HG03025 (cell line): ENCODE results near the gene PRICKLE3.

ENCODE experiments used
- ATAC-seq: cut with Tn5 transposase; IDR thresholded peaks from one replicate; pipeline ENCODE4 v1.9.1; 2021; ENCODE audit warnings: mild to moderate bottlenecking, moderate library complexity; ENCODE audit not compliant: unreplicated experiment, low FRiP score

PRICKLE3 gene, protein sequence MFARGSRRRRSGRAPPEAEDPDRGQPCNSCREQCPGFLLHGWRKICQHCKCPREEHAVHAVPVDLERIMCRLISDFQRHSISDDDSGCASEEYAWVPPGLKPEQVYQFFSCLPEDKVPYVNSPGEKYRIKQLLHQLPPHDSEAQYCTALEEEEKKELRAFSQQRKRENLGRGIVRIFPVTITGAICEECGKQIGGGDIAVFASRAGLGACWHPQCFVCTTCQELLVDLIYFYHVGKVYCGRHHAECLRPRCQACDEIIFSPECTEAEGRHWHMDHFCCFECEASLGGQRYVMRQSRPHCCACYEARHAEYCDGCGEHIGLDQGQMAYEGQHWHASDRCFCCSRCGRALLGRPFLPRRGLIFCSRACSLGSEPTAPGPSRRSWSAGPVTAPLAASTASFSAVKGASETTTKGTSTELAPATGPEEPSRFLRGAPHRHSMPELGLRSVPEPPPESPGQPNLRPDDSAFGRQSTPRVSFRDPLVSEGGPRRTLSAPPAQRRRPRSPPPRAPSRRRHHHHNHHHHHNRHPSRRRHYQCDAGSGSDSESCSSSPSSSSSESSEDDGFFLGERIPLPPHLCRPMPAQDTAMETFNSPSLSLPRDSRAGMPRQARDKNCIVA

DNA sequence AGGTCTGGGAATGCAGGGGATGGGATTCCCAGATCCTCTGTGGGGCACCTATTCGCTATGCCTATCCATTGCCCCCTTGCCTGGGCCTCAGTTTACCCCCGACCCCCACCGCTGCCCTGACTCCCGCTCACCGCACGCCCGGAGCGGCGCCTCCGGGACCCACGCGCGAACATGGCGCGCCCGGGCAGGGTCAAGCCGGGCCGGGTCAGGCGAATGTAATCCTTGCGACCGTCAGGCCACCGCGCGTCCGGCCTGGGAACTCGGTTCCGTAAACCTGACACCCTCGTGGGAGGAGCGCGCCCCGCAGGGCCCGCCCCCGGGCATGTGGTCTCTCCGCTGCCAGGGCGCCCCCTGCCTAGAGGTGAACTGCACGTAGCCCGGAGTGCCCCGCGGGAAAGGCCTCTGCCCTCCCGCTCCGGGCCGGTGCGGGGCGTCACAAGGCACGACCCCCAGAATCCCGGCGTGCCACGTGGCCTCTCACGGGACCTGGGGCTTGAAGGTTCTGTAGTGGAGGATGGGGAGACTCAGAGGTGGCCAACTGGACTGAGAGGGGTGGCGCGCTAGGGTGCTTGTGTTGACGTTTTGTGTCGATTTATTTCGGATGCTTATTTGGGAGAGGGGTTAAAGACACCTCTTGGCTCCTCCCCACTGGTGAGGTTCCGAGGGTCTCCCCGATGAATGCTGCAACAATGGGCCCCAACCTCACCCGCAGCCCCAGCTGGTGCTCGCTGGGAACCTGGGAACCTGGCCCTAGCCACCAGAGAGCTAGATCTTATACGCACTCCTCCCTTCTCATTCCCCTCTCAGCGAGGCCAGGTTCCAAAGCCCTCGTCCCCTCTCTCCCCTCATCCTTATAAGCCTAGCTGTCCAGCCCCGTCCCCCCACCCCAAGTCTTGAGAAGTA is at the start of gene PRICKLE3:
Gene PRICKLE3 (minus strand): TSS at position 249 of the 903 bp plus-strand sequence. CDS start 76 bp downstream, at position 173.
- ATAC-seq: no peak

DNA sequence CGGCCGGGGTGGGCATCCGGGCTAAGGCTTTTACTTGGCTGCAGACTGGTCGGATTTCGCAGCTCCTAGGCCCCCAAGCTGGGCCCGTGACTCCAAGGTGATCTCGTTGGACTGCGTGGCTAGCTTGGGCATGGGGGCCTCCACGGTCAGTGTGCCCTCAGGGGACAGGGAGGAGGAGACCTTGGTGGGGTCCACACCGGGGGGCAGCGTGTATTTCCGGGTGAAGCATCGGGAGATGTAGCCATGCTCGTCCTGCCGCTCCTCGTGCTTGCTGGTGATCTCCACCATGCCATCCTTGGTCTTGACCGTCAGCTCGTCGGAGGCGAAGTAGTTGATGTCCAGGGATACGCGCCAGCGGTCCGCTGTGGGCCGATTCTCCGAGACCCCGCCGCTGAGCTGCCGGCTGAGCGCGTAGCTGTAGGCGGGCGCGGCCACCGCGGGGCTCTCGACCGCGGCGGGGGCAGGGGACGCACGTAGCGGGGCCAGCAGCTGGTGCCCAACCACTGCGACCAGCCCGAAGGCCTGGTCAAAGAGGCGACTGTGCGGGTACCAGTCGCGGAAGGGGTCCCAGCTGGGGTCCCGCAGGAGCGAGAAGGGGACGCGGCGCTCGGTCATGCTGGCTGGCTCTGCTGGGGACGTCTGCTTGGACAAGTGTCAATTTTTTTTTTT is 47.8 kb upstream of the PRICKLE3 start:
- no peak for ATAC-seq

DNA sequence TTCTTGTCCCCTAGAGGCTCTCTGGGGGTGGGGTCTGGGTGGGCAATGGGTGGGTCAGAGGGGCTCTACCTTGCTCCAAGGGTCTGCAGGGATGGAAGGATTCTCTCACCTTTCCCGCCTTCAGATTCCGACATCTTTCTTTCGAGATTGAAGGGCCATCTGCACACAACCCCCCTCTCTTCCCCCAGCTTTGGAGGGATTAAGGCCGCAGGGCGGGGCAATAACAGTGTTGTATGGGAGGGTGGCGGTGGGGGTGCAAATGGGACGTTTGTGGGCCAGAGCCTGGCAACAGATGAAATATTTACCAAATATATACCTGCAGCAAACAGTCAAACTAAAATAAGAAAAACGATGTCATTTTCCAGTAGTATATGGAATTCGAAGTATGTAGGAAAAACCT is 47.0 kb upstream of the PRICKLE3 start, which contains the start of gene CACNA1F:
Gene CACNA1F (minus strand): TSS at position 165 of the 400 bp plus-strand sequence. CDS start 31 bp downstream, at position 134.
- no peak for ATAC-seq

DNA sequence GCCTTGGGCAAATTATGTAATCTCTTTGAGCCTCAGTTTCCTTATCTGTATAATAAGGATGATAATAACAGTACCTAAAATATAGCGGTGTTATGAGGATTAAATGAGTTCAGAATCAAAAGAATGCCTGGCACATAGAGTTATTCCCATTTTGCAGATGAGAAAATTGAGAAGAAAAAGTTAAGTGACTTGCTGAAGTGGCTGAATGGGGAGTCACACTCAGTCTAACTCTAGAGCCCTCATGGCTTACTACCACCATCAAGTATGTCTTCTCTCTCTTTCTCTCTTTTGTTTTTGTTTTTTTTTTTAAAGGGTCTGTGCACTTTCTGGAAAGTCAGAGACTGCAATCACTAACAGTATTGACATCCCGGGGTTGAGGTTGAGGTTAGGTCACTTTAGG is 46.4 kb upstream of the PRICKLE3 start:
- ATAC-seq: no peak

DNA sequence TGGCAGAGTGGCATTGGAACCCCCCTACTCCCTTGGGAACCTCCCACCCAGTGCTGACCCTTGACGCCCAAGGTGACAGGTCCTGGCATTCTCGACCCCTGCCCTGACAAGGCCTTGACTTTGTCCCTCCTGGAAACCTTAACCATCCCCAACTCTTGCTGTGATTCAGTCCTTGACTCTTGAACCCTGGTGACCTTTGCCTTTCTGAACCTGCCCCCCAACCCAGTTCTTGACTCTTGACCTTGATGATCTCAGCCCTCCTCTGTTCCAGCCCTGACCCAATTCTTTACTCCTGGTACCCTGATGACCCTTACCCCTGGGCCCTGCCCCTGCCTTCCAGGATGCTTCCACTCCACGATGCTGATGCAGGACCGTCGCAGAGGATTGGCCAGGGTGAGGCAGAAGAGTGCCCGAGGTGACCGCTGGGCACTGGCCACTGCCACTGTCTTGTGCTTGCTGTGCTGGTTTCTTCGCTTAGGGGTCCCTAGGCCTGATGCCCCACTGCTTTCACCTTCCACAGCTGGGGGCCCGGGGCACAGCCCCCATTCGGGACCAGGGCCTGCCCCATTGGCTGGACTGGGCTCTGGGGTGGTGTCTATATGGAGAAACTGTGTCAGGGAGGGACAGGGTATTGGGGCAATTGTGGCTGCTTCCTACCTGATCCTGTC is 45.3 kb upstream of the PRICKLE3 start:
- ATAC-seq: no peak

DNA sequence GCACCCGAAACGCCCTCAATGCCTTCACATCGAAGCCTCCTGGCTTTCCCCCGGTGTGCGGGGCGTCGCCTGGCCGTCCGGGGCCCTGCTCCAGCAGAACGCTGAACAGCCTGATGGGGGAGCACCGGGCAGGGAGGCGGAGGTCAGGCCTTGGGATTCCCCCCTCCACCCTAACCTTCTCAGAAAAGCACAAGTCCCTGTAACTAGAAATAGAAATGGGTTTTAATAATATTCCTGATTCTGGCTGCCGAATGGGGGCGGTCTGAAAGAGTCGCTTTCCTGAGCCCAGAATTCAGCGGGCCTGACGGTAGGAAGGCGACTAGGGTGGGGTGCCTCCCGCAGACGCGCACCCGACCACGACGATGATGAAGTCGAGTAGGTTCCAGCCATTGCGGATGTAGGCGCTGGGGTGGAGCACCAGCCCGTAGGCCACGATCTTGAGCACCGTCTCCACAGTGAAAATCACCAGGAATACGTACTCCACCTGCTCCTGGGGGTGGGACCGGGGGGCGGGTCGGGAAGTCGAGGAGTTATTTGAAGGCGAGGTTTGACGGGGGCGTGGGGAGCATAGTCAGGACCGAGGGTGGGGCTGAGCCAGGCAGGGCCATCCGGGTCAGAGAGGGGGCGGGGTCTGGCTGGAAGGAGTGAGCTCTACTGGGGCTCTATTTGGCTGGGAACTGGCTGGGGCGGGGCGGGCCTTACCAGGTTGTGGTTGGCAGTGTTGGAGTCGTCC is 44.5 kb upstream of the PRICKLE3 start:
- ATAC-seq: no peak

DNA sequence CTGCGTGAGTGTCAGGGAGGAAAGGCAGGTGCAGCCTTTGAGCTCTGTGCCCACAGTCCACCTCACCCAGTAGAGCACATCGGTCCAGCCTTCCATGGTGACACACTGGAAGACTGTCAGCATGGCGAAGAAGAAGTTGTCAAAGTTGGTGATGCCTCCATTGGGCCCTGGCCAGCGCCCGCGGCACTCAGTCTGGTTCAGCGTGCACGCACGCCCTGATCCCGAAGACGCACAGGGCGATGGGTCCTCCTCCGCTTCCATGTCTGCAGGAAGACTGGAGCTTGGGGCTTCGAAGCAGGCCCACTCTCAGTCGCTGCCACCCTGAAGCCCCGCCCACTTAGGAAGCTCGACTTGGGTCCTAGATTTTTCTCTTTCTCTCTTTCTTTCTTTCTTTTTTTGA is 42.0 kb upstream of the PRICKLE3 start:
- ATAC-seq: no peak

DNA sequence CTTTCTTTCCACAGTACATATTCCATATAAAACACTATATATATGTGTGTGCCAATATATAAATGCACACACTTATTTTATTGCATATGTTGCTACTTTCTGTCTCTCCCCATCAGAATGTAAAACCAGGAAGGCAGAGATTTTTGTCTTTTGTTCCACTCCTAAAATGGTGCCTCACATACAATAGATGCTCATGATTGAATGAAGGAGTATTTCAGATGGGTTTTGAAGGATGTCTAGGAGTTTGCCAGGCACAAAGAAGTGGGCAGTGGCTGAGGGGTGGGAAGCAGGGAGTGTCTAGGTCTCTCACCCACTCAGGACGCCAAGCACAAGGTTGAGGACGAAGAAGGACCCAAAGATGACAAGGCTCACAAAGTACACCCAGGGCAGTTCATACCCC is 41.6 kb upstream of the PRICKLE3 start:
- no peak for ATAC-seq

DNA sequence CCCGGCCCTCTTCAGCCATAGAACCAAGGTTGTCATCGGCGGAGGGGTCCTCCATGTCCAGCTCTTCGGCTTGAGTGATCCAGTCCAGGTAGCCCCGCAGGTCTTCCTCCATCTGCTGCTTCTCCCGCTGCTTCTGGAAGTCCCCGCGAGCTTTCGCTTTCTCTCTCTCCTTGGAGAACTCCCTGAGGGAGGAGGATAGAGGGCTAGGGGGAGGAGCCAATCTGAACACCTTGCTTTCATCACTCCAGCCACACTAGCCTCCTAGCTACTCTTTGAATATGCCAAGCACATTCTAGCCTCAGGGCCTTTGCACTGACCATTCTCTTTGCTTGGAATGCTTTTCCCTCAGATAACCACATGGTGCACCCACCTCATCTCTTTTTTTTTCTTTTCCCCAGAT is 40.8 kb upstream of the PRICKLE3 start:
- no peak for ATAC-seq

DNA sequence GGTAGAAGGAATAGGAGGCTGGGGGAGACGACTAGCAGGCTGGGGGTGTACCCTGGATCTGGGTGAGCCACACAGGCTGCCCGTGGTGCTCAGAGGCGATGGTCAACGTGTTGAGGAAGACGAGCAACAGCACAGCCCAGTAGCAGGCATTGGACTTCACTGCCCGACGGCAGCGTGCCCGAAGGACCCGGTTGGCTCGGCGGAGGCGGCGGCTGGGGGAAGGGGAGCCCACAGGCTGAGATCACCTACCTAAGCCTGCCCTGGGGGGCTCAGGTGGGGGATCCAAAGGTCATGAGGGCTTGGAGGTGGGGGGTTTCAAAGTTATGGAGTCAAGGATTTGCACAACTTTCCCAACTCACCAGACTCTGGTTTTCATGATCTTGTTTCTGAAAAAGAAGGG is 39.7 kb upstream of the PRICKLE3 start:
- no peak for ATAC-seq

DNA sequence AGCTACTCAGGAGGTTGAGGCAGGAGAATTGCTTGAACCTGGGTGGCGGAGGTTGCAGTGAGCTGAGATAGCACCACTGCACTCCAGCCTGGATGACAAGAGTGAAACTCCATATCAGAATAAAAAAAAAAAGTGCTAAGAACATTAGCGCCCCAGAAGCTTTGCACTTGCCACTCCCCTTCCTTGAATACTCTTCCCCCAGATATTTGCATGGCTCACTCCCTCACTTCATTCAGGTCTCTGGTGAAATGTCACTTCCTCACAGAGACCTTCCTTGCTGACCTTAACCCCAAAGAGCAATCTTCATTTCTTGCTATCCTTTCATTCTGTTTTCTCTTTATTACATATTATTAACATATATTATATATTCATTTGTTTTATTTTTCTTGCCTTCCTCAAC is 35.7 kb upstream of the PRICKLE3 start:
- no peak for ATAC-seq

DNA sequence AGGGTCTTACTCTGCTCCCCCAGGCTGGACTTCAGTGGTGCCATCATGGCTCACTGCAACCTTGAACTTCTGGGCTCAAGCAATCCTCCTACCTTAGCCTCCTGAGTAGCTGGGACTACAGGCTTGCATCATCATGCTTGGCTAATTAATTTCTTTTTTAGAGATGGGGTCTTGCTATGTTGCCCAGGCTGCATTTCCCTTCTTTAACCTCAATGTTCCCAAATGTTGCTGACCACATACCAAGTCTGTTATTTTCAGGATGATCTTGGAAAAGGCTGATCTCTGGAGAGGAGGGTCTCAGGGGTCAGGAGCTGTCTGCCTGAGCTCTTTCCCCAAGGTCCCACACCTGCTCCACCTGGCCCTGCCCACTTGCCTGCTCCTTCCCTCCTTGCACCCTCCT is 33.9 kb upstream of the PRICKLE3 start:
- ATAC-seq: no peak

DNA sequence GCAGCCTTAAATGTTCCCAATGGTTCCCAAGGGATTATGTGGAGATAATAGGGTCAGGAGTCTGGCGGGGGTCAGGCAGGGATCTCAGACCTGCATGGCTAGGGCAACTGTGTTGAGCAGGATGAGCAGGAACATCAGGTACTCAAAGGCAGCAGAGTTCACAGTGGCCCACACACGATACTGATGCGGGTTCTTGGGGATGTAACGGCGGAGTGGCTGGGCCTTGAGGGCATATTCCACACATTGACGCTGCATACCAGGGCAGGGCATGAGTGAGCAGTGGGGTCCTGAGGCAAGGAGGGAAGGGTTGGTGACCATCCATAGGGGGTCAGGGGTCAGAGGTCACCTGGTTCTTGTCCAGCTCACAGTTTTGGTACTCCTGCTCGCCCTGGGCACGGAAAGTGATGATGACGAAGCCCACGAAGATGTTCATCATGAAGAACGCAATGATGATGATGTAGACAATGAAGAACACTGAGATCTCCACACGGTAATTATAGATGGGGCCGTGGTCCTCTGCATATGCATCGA is 28.9 kb upstream of the PRICKLE3 start:
- ATAC-seq: no peak

DNA sequence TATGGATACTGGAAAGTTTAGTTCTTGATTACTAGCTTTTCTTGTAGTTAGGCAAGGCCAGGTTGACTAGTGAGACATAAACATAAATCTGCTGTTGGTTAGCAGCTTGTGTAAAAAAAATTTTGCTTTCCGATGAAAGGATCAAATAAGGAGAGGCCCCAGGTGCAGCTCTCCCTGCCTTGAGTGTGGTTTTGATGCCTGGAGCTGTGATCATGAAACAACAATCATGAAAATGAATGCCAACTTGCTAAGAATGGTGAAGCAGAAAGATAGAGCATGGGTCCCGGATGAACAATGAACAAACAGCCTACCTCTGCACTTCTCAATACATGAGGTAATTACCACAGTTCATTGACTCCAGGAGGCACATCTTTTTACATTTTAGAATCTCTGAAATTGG is 28.2 kb upstream of the PRICKLE3 start:
- no peak for ATAC-seq

DNA sequence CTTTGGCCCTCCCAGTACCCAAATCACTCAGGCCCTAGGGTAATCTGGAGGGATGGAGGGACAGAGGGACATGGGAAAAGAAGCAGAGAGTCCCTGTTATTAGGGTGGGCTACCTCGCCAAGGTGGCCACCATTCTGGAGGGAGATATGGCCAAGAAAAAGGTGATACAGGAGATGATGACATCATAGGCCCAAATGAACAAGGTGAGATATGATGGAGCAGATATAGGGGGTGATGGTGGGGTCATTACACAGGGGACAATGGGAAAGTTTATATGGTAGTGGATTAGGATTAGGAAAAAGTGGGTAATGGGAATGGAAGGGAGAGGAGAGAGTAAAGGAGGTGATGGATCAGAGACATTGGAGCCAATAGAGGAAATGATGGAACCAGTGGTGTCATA is 26.7 kb upstream of the PRICKLE3 start:
- no peak for ATAC-seq

DNA sequence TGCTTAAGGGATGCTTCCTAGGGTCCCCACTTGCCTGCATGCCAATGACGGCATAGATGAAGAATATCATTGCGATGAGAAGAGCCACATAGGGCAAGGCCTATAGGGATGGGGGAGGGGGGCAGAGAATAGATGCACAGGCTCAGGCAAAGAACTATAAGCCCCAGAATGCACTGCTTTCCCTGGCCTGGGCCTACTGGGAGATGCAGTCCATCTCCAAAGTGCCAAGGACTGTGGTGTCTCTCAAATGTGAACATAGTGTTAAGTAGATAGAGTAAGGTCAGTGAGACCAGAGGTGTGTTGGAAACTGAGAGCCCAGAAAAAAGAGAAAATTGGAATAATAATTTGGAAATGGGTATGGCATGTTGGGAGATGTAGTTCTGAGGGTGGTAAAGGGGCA is 26.0 kb upstream of the PRICKLE3 start:
- ATAC-seq: no peak

DNA sequence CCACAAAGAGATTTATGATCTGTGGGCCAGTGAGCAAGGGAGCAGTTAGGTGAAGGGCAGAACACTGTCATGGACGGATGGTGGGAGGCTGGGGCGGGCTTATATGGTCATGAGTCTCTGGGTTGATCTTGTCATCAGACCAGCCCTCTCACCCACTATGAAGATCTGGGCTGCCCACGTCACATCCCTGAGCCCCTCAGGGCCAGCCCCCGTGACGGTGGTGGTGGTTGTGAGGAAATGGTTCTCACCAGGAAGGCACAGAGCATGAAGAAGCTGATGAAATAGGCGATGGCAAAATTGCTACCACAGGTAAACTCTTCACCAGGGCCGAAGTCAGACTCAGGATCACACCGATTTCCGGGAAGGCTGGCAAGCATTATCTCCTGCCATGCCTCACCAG is 24.9 kb upstream of the PRICKLE3 start:
- ATAC-seq: no peak

DNA sequence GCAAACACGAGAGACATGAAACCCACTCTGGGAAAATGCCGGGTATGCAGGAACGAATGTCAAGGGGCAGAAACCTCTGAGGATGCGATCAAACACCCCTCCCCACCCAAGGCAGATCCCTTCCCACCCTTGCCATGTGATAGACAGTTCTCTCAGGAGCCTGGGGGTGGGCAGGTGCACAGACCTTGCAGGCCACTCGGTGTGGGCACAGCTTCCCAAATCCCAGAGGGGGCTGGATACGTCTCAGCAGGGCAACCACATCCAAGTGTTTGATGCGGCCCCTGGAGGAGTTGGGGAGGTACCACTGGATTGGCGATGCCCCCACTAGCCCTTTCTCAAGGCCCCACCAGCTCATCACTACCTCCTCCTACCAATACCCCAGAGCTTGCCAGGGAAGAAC is 24.2 kb upstream of the PRICKLE3 start:
- no peak for ATAC-seq
